Epithelial cell of proximal tubule (primary cell): ENCODE data around the gene OR52H1. TPM values are rescaled to one million over a fixed set of nuclear protein-coding genes. Genes with fewer than 3 reads are reported as not detected.
A peak's percentile ranks its signal among the peaks of the same experiment; 100 is the strongest.

Experiments used
- DNase-seq: peaks from one replicate; pipeline ENCODE4 v3.0.0-alpha.2; 2011; ENCODE audit warnings: low read depth
- H3K4me3 ChIP-seq: 2 replicates; pipeline ENCODE4 v1.5.1; 2011; ENCODE audit warnings: low read depth, mild to moderate bottlenecking, low read length
- total RNA-seq: library from RNA; depleted of rRNA; stranded (reverse); fragments of >200 nt; gene quantifications from 2 replicates; pipeline ENCODE4 v1.2.3, GENCODE V29; 2015
- TF ChIP-seq, protein P1 (sequence below): conservative IDR thresholded peaks from 2 replicates; pipeline ENCODE4 v1.5.1; 2012; ENCODE audit warnings: low read depth, mild to moderate bottlenecking, low read length

The OR52H1 gene
- total RNA-seq, 1 donor from 2014 or later = not detected

DNA sequence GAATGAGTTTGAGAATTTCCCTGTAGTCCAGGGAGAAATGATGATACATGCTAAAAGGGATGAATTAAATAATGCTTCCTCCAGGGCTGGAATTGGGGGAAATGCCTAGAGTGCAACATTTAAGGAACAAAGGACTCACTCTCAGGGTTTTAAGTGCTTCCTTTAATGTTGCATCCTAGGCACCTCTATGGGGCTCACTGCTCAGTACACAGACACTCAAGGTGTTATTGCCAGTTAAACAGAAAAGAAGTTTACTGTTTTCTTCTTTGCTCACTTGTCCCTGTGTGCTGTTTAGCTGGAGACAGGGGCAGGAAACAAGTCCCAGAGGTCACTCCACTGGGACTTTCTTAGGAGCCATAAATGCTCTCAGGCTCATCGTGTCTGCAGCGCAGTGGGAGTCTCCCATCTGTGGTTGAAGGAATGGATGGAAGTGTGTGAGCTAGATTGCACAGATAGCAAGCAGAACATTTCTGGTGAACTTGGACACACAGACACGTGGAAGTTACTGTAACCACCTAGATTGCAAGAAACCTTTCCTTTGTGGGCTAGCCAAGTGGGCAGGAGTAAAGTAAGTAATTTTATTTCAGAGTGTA lies 8.4 kb upstream of the OR52H1 start:
- H3K4me3 ChIP-seq = no peak overlapping the region
- DNase-seq = no peak
- TF ChIP-seq, protein P1, sequence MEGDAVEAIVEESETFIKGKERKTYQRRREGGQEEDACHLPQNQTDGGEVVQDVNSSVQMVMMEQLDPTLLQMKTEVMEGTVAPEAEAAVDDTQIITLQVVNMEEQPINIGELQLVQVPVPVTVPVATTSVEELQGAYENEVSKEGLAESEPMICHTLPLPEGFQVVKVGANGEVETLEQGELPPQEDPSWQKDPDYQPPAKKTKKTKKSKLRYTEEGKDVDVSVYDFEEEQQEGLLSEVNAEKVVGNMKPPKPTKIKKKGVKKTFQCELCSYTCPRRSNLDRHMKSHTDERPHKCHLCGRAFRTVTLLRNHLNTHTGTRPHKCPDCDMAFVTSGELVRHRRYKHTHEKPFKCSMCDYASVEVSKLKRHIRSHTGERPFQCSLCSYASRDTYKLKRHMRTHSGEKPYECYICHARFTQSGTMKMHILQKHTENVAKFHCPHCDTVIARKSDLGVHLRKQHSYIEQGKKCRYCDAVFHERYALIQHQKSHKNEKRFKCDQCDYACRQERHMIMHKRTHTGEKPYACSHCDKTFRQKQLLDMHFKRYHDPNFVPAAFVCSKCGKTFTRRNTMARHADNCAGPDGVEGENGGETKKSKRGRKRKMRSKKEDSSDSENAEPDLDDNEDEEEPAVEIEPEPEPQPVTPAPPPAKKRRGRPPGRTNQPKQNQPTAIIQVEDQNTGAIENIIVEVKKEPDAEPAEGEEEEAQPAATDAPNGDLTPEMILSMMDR = no peak

DNA sequence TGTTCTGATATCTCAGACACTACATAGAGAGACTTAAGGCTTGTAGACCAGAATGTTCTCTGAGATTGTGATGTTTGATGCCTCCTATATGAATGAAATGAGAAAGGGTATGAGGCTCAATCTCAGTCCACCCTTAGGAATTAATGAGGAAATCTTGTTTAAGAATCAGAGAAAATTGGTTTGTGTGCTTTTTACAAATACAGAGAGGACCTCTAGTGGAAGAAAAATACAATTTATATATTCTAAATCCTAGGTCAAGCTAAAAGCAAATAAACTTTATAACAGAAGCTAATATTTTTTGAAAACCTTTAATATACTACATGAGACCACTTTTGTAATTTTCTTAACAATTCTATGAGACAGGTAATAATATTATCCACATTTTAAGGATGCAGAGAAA lies 5.0 kb upstream of the OR52H1 start:
- TF ChIP-seq, protein P1 = peak; percentile 36
- DNase-seq = no peak
- no peak overlapping the region for H3K4me3 ChIP-seq

DNA sequence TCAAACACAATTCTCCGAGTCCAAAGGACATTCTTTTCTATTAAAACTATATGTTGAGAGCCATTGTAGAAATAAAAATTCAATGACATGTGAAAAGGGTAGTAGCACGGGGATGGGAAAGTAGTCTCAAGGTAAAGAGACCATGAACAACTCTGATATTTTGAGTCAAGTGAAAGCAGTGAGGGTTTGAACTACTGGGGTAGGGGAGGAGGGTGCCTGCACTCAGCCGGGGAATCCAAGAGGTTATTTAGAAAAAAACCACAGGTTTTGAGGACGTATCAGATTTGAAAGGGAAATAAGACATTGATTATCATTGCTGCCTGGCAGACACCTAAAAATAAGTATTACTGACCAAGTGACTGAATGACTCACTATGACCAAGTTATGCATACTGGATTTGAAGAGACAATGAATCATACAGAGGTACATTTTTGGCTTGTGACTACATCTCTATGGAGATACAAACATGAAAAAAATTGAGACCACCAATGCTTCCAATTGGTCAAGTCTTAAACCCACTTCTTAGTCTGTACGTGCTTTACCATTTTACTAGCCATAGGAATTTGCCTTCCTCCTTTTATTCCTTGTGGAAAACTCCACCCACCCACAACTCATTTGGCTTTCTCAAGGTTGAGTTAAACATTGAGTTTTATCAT lies 2.2 kb upstream of the OR52H1 start:
- TF ChIP-seq, protein P1 = no peak
- peak; percentile 41 for DNase-seq
- no peak overlapping the region for H3K4me3 ChIP-seq

DNA sequence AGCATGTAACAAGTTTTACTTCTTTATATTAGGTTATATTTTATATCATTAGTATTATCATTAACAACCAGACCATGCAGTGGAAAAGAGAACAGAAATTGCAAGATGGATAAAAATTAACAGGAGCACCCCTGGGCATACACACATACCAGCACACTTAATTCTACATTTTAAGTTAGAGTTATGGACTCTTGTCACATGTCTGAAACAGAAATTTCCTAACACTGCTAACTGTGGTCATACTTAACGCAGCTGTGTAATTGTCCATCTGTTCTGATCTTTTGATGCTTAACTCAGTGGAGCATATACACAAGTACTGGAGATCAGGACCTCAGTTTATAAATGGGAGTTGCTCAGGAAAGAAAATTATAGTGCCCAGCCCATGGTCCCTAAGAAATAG lies 358 bp downstream of the OR52H1 start:
- H3K4me3 ChIP-seq = no peak overlapping the region
- TF ChIP-seq, protein P1 = no peak
- DNase-seq = no peak

DNA sequence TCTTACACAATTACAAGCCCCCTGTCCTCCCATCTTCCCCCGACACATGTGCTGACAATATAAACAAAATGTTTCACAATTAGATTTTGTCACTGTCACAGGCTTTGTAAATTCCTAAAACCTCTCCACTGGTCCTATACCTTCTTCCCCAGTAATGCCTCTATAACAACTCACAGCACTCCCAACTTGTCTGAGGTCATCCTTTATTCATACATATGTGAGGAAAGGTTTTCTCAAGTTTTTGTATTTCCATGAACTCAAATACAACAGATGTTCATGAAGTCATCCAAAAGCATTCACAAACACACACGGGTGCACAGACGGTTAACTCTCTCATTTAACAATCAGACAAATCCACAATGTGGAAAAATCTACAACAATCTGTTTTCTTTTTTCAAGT lies 1.9 kb downstream of the OR52H1 start:
- DNase-seq = no peak
- TF ChIP-seq, protein P1 = no peak
- H3K4me3 ChIP-seq = no peak overlapping the region

DNA sequence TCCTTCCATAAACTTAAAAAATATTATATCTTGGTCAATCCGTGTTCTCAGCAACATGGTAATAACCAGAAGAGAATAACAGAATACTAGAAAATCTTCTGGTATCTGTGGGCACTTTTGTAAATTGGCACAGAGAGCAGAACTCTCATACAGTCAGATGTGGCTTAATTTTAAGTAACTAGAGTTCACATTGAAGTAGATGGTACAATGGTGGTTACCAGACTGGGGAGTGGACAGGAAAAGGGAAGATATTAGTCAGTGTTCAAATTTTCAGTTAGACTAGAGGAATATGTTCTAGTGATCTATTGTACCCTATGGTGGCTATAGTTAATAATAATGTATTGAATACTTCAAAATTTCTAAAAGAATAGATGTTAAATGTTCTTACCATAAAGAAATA lies 6.9 kb downstream of the OR52H1 start:
- DNase-seq = no peak
- H3K4me3 ChIP-seq = no peak overlapping the region
- TF ChIP-seq, protein P1 = no peak

DNA sequence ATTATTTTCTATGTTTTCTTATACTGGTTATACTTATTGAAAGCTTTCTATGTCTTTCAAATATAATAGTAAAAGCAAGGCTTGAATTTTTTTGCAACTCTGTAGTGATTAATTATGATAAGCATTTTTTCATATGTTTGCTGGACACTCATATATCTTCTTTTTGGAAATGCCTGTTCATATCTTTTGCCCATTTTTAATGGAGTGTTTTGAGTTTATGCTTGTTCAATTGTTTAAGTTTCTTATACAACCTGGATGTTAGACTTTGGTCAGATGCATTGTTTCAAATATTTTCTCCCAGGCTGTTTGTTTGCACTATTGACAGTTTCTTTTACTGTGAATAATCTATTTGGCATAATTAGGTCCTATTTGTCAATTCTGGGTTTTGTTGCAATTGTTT lies 11.9 kb downstream of the OR52H1 start:
- no peak for DNase-seq
- TF ChIP-seq, protein P1 = no peak
- no peak overlapping the region for H3K4me3 ChIP-seq
